Activated naive CD4-positive, alpha-beta T cell treated with anti-CD3 and anti-CD28 coated beads, Interleukin-2, amount 50 U/mL, for 72 hours (primary cell): ENCODE data around the gene GRM4. TPM values are rescaled to one million over a fixed set of nuclear protein-coding genes. Genes with fewer than 3 reads are reported as not detected.
A peak's percentile ranks its signal among the peaks of the same experiment; 100 is the strongest.
"Not testable (repeated sequence)": the region's sequence is repeated elsewhere in the genome, so short reads cannot be mapped to it uniquely, and the experiment has no call there.

Experiments
- ATAC-seq, 2 donors: fragments of 150-1000 bp; cut with Tn5 transposase; 2 replicates each; pipeline ENCODE4 v1.10.0; 2021; ENCODE audit warnings: mild to moderate bottlenecking in 2 of 2, moderate library complexity in 2 of 2
- DNase-seq, 2 donors: peaks; one replicate each; pipeline ENCODE4 v3.0.0; 2021 to 2022; ENCODE audit warnings: low spot score in 2 of 2
- H3K27ac Mint-ChIP-seq, 2 donors: one replicate each; pipeline ENCODE4 v1.8.0; 2022; ENCODE audit warnings: mild to moderate bottlenecking in 2 of 2, mixed read lengths in 2 of 2
- H3K36me3 Mint-ChIP-seq, 2 donors: one replicate each; pipeline ENCODE4 v1.8.0; 2022; ENCODE audit warnings: mixed read lengths in 2 of 2
- H3K9me3 Mint-ChIP-seq, 2 donors: one replicate each; pipeline ENCODE4 v1.8.0; 2022; ENCODE audit warnings: mixed read lengths in 2 of 2
- total RNA-seq, 2 donors: library from RNA; stranded (reverse); gene quantifications; one replicate each; pipeline ENCODE4 v1.2.3, GENCODE V29; 2022

The GRM4 gene
- total RNA-seq, 2 donors from 2014 or later: 0.12 to 0.36 TPM

GRCh38 chr6:34052918-34053608, 92.8 kb downstream of the GRM4 start:
- Mint-ChIP-seq H3K27ac (no peak overlapping the region), H3K9me3 (no peaks in the 10 kb centered on the region), H3K36me3 (no peaks in the 10 kb centered on the region)
- no peak for DNase-seq
- no peak for ATAC-seq

- no peaks in the 10 kb centered on the region for H3K9me3 Mint-ChIP-seq
- no peak for ATAC-seq
Measured at GRCh38 chr6:34052071-34052825, 93.6 kb downstream of the GRM4 start.

GRCh38 chr6:34051331-34051919, 94.5 kb downstream of the GRM4 start:
- DNase-seq (no peak), ATAC-seq (no peak)
- H3K36me3 Mint-ChIP-seq: no peaks in the 10 kb centered on the region
- H3K9me3 Mint-ChIP-seq: no peaks in the 10 kb centered on the region
- H3K27ac Mint-ChIP-seq: no peak overlapping the region

More at GRCh38 chr6:34052071-34052825, 93.6 kb downstream of the GRM4 start:
- no peaks in the 10 kb centered on the region for H3K36me3 Mint-ChIP-seq
- no peak overlapping the region for H3K27ac Mint-ChIP-seq
- no peak for DNase-seq

- H3K9me3 Mint-ChIP-seq: no peaks in the 10 kb centered on the region
- H3K27ac Mint-ChIP-seq: no peak overlapping the region
- DNase-seq (no peak), ATAC-seq (no peak)
- H3K36me3 Mint-ChIP-seq: no peaks in the 10 kb centered on the region
Measured at GRCh38 chr6:34050691-34051090, 95.2 kb downstream of the GRM4 start.

GRCh38 chr6:34049395-34050342, 96.2 kb downstream of the GRM4 start:
- H3K27ac Mint-ChIP-seq: no peak overlapping the region
- H3K9me3 Mint-ChIP-seq: no peaks in the 10 kb centered on the region
- ATAC-seq (no peak), DNase-seq (no peak)
- no peaks in the 10 kb centered on the region for H3K36me3 Mint-ChIP-seq

GRCh38 chr6:34047913-34048867, 97.7 kb downstream of the GRM4 start:
- no peak for ATAC-seq
- Mint-ChIP-seq H3K9me3 (no peaks in the 10 kb centered on the region), H3K27ac (peak overlapping the region in 1 of 2 donors; percentile 65), H3K36me3 (no peaks in the 10 kb centered on the region)
- no peak for DNase-seq

GRCh38 chr6:34046617-34047016, 99.3 kb downstream of the GRM4 start:
- Mint-ChIP-seq H3K9me3 (no peaks in the 10 kb centered on the region), H3K27ac (no peak overlapping the region), H3K36me3 (no peaks in the 10 kb centered on the region)
- DNase-seq (no peak), ATAC-seq (no peak)

GRCh38 chr6:34045771-34046170, 100.1 kb downstream of the GRM4 start:
- Mint-ChIP-seq H3K27ac (no peak overlapping the region), H3K9me3 (no peaks in the 10 kb centered on the region), H3K36me3 (no peaks in the 10 kb centered on the region)
- DNase-seq (no peak), ATAC-seq (no peak)

GRCh38 chr6:34044945-34045595, 100.8 kb downstream of the GRM4 start:
- no peak overlapping the region for H3K27ac Mint-ChIP-seq
- ATAC-seq: peak in 1 of 2 donors; percentile 37
- no peak for DNase-seq
- H3K9me3 Mint-ChIP-seq: no peaks in the 10 kb centered on the region
- H3K36me3 Mint-ChIP-seq: no peaks in the 10 kb centered on the region

GRCh38 chr6:34043359-34043758, 102.5 kb downstream of the GRM4 start:
- Mint-ChIP-seq H3K27ac (no peak overlapping the region), H3K9me3 (no peaks in the 10 kb centered on the region), H3K36me3 (no peaks in the 10 kb centered on the region)
- DNase-seq: no peak
- no peak for ATAC-seq

- not testable (repeated sequence) for DNase-seq, H3K9me3 Mint-ChIP-seq, ATAC-seq, H3K27ac Mint-ChIP-seq, H3K36me3 Mint-ChIP-seq
Measured at GRCh38 chr6:34041998-34042397, 103.9 kb downstream of the GRM4 start.

GRCh38 chr6:34041385-34041784, 104.5 kb downstream of the GRM4 start:
- H3K9me3 Mint-ChIP-seq: no peaks in the 10 kb centered on the region
- no peaks in the 10 kb centered on the region for H3K36me3 Mint-ChIP-seq

GRCh38 chr6:34039943-34040342, 105.9 kb downstream of the GRM4 start:
- ATAC-seq: no peak
- no peak overlapping the region for H3K27ac Mint-ChIP-seq
- H3K9me3 Mint-ChIP-seq: no peaks in the 10 kb centered on the region
- no peak for DNase-seq
- no peaks in the 10 kb centered on the region for H3K36me3 Mint-ChIP-seq

More at GRCh38 chr6:34041385-34041784, 104.5 kb downstream of the GRM4 start:
- H3K27ac Mint-ChIP-seq: no peak overlapping the region
- DNase-seq (no peak), ATAC-seq (no peak)

- Mint-ChIP-seq H3K9me3 (no peaks in the 10 kb centered on the region), H3K27ac (no peak overlapping the region), H3K36me3 (no peaks in the 10 kb centered on the region)
- ATAC-seq: no peak
- no peak for DNase-seq
Measured at GRCh38 chr6:34037151-34037550, 108.7 kb downstream of the GRM4 start.

GRCh38 chr6:34036357-34037069, 109.4 kb downstream of the GRM4 start:
- ATAC-seq: peak; percentile 40 to 57
- H3K9me3 Mint-ChIP-seq: no peaks in the 10 kb centered on the region
- no peak for DNase-seq
- H3K27ac Mint-ChIP-seq: no peak overlapping the region
- H3K36me3 Mint-ChIP-seq: no peaks in the 10 kb centered on the region
